Adrenal gland (tissue), 5 donors: Measurements from ENCODE around the gene CXorf49B.
"Not testable (repeated sequence)": the region's sequence is repeated elsewhere in the genome, so short reads cannot be mapped to it uniquely, and the experiment has no call there.

Source experiments
- CTCF ChIP-seq, 6 experiments: fragments of 450-650 bp in 4 of 6; fragments of 200-600 bp in 2 of 6; sonication (generic) in 1 of 6; IDR thresholded peaks; 1 replicate in 5 of 6; 2 replicates in 1 of 6; pipeline versions ENCODE4 v1.5.1 to v1.8.0; 2016 to 2021; ENCODE audit warnings: antibody characterized with exemption in 6 of 6, mild to moderate bottlenecking in 2 of 6, moderate library complexity in 1 of 6
- POLR2A ChIP-seq, 2 donors: fragments of 450-650 bp; IDR thresholded peaks; one replicate each; pipeline ENCODE4 v1.6.1; 2017; ENCODE audit warnings: antibody characterized with exemption in 2 of 2, mild to moderate bottlenecking in 2 of 2, moderate library complexity in 1 of 2
- donor health status: DM: no; HTN: no; CAD: no.

DNA sequence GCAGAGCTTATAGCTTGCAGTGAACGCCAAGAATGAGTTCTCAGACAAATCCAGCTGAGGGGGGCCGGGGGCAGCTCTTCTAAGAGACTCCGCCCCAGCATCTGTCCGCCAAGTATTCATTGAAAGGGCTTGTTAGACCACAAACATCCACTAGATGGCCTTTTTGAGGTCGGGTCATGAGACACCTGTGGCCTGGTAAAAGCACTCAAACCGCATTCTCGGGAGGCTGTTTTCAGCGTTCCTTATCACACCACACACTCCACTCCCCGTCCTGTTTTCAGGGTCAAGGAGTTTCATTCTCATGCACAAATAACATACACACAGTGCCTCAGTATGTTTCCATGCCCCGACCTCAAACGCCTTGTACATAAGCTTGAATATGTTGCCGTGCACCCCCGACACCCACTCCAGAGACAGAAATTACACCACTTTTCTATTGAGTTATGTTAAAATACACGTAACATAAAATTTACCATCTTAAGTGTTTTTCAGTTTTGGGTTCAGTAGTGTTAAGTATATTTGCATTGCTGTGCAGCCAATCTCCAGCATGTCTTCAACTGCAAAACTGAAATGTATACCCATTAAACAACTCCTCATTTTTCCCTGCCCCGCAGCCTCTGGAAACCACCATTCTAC, 21.3 kb downstream of the CXorf49B start:
- TF ChIP-seq CTCF, POLR2A (IDR thresholded peaks at IDR 0.05): not testable (repeated sequence)
